NOMO-1 treated with DMSO at 0.1 percent for 48 hours (cell line): ENCODE data around the gene LRBA.
A peak's percentile ranks its signal among the peaks of the same experiment; 100 is the strongest.

Source experiments
- DNase-seq: peaks from one replicate; lab custom pipeline; 2025; ENCODE audit not compliant: unreplicated experiment; lab: John Stamatoyannopoulos, UW

Gene LRBA

GRCh38 chr4:150886597-150886996, 128.5 kb downstream of the LRBA start:
- no peak for DNase-seq

- DNase-seq, result no peak
These were observed 130.5 kb downstream of the LRBA start for GRCh38 chr4:150884625-150885024.

GRCh38 chr4:150875367-150875766, 139.7 kb downstream of the LRBA start:
- DNase-seq, result no peak

- no peak for DNase-seq
These were observed 140.5 kb downstream of the LRBA start for GRCh38 chr4:150874338-150875226.

GRCh38 chr4:150867148-150867547, 147.9 kb downstream of the LRBA start:
- DNase-seq, result peak; percentile 53

- DNase-seq, result no peak
These were observed 151.6 kb downstream of the LRBA start for GRCh38 chr4:150863456-150863855.

GRCh38 chr4:150862829-150863228, 152.3 kb downstream of the LRBA start:
- DNase-seq, result no peak

- DNase-seq, result no peak
These were observed 155.6 kb downstream of the LRBA start for GRCh38 chr4:150859453-150859852.

- no peak for DNase-seq
These were observed 159.0 kb downstream of the LRBA start for GRCh38 chr4:150855981-150856510.

- no peak for DNase-seq
These were observed 160.5 kb downstream of the LRBA start for GRCh38 chr4:150854600-150854999.

- no peak for DNase-seq
These were observed 161.2 kb downstream of the LRBA start for GRCh38 chr4:150853882-150854281.

GRCh38 chr4:150852216-150852615, 162.9 kb downstream of the LRBA start:
- DNase-seq, result peak; percentile 47

- DNase-seq, result no peak
These were observed 166.1 kb downstream of the LRBA start for GRCh38 chr4:150849016-150849415.

- DNase-seq, result peak; percentile 66
These were observed 186.9 kb downstream of the LRBA start for GRCh38 chr4:150828159-150828558.

GRCh38 chr4:150827226-150827625, 187.9 kb downstream of the LRBA start:
- no peak for DNase-seq

- no peak for DNase-seq
These were observed 188.8 kb downstream of the LRBA start for GRCh38 chr4:150826306-150826705.

- DNase-seq, result no peak
These were observed 192.7 kb downstream of the LRBA start for GRCh38 chr4:150822407-150822806.

- no peak for DNase-seq
These were observed 193.4 kb downstream of the LRBA start for GRCh38 chr4:150821641-150822040.

GRCh38 chr4:150820409-150820808, 194.7 kb downstream of the LRBA start:
- DNase-seq, result no peak

- DNase-seq, result no peak
These were observed 196.4 kb downstream of the LRBA start for GRCh38 chr4:150818661-150819060.

GRCh38 chr4:150817804-150818528, 197.1 kb downstream of the LRBA start:
- no peak for DNase-seq

GRCh38 chr4:150817017-150817416, 198.1 kb downstream of the LRBA start:
- no peak for DNase-seq
